Measurements from ENCODE around the gene AFAP1.

The AFAP1 gene

GRCh38 chr4:7761312-7761711 is 178.3 kb downstream of the AFAP1 start:
- in situ Hi-C loops (cut with MboI; ENCODE audit: low sequenced_read_pairs), result no loop called here

- in situ Hi-C loops (cut with MboI; ENCODE audit: low sequenced_read_pairs), result no loop called here
Measured at GRCh38 chr4:7760706-7761105, 179.0 kb downstream of the AFAP1 start.

GRCh38 chr4:7760228-7760627 is 179.4 kb downstream of the AFAP1 start:
- in situ Hi-C loops (cut with MboI; ENCODE audit: low sequenced_read_pairs), result no loop called here

GRCh38 chr4:7759635-7760034 is 180.0 kb downstream of the AFAP1 start:
- in situ Hi-C loops (cut with MboI; ENCODE audit: low sequenced_read_pairs), result no loop called here

- in situ Hi-C loops (cut with MboI; ENCODE audit: low sequenced_read_pairs), result no loop called here
Measured at GRCh38 chr4:7759216-7759615, 180.4 kb downstream of the AFAP1 start.

GRCh38 chr4:7758476-7758875 is 181.2 kb downstream of the AFAP1 start:
- in situ Hi-C loops (cut with MboI; ENCODE audit: low sequenced_read_pairs), result no loop called here

GRCh38 chr4:7757501-7758471 is 181.9 kb downstream of the AFAP1 start:
- in situ Hi-C loops (cut with MboI; ENCODE audit: low sequenced_read_pairs), result no loop called here

GRCh38 chr4:7756561-7757355 is 182.9 kb downstream of the AFAP1 start:
- in situ Hi-C loops (cut with MboI; ENCODE audit: low sequenced_read_pairs), result no loop called here

GRCh38 chr4:7756071-7756470 is 183.6 kb downstream of the AFAP1 start:
- in situ Hi-C loops (cut with MboI; ENCODE audit: low sequenced_read_pairs), result no loop called here

- in situ Hi-C loops (cut with MboI; ENCODE audit: low sequenced_read_pairs), result no loop called here
Measured at GRCh38 chr4:7755561-7755960, 184.1 kb downstream of the AFAP1 start.

- in situ Hi-C loops (cut with MboI; ENCODE audit: low sequenced_read_pairs), result no loop called here
Measured at GRCh38 chr4:7754565-7755262, 184.9 kb downstream of the AFAP1 start.

- in situ Hi-C loops (cut with MboI; ENCODE audit: low sequenced_read_pairs), result no loop called here
Measured at GRCh38 chr4:7753931-7754465, 185.7 kb downstream of the AFAP1 start.

GRCh38 chr4:7753271-7753670 is 186.4 kb downstream of the AFAP1 start:
- in situ Hi-C loops (cut with MboI; ENCODE audit: low sequenced_read_pairs), result no loop called here

GRCh38 chr4:7752649-7753048 is 187.0 kb downstream of the AFAP1 start:
- in situ Hi-C loops (cut with MboI; ENCODE audit: low sequenced_read_pairs), result no loop called here

GRCh38 chr4:7750972-7751371 is 188.7 kb downstream of the AFAP1 start:
- in situ Hi-C loops (cut with MboI; ENCODE audit: low sequenced_read_pairs), result no loop called here

- in situ Hi-C loops (cut with MboI; ENCODE audit: low sequenced_read_pairs), result no loop called here
Measured at GRCh38 chr4:7750523-7750922, 189.1 kb downstream of the AFAP1 start.

- in situ Hi-C loops (cut with MboI; ENCODE audit: low sequenced_read_pairs), result no loop called here
Measured at GRCh38 chr4:7747566-7747965, 192.1 kb downstream of the AFAP1 start.

GRCh38 chr4:7747062-7747385 is 192.6 kb downstream of the AFAP1 start:
- in situ Hi-C loops (cut with MboI; ENCODE audit: low sequenced_read_pairs), result no loop called here

GRCh38 chr4:7746351-7747061 is 193.2 kb downstream of the AFAP1 start:
- in situ Hi-C loops (cut with MboI; ENCODE audit: low sequenced_read_pairs), result no loop called here

GRCh38 chr4:7745301-7745885 is 194.3 kb downstream of the AFAP1 start:
- in situ Hi-C loops (cut with MboI; ENCODE audit: low sequenced_read_pairs), result no loop called here
